B cell (primary cell): ENCODE data around the gene HYDIN.
"Not testable (repeated sequence)": the region's sequence is repeated elsewhere in the genome, so short reads cannot be mapped to it uniquely, and the experiment has no call there.

Source experiments
- CTCF ChIP-seq: fragments of 200-600 bp; IDR thresholded peaks from one replicate; pipeline ENCODE4 v1.8.0; 2022; ENCODE audit warnings: antibody characterized with exemption, mild to moderate bottlenecking
- EZH2 ChIP-seq: IDR thresholded peaks from 2 replicates; pipeline ENCODE4 v1.6.1; 2012; ENCODE audit warnings: borderline replicate concordance, low read depth, mild to moderate bottlenecking, moderate library complexity, low read length; ENCODE audit not compliant: insufficient read depth, poor library complexity, severe bottlenecking

DNA sequence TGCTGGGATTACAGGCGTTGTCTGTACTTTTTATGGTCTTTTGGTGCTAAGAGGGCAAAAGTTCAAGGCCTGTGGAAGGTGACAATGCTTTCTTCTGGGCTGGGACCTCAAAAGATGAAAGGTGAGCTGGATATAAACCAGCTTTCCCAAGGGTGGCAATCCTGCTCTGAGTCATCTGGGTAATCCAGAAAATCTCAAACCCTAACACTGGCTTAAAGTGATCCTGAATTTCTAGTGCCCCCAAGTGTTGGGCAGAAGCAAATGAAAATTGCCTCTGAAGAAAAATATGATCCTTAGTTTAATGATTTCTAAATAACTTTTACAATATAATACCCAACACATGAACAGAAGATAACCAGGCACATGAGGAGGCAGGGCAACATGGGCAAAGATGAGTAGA is 354.1 kb downstream of the HYDIN start:
- TF ChIP-seq CTCF, EZH2: not testable (repeated sequence)
